ENCODE data around the gene ZNF22.

ZNF22 gene

DNA sequence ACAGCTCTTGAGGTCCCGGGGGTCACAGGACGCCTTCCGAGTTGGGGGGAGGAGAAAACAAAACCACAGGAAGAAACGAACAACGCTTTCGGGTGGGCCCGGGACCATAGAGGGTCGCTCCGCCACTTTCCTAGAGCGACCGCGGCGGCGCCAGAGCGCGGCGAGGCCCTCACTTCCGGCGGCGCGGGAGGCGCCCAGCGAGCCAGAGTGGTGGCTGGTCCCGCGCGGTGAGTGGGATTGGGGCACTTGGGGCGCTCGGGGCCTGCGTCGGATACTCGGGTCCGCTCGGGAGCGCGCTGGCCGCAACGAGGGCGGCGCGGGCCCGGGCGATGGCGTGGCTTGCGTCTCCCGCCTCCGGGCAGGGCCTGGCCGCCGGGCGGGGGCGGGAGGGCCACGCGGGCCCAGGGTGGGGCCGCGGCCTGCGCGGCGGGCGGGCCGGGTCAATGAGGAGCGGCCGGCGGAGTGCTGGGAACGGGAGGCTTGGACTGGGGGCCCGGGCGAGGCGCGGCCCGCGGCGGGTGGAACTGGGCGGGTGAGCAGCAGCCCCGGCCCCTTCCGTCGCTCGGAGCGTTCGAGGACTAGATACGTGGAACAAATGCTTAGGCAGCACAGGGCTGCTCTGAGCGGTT, at the start of gene ZNF22:
TSS of gene ZNF22 (plus strand) at position 172 of the 629 bp plus-strand sequence. CDS start 2,446 bp downstream, outside the sequence.
- peak; percentile 64 to 67 for DNase-seq (ENCODE audit: low read depth in 2 of 2)

DNA sequence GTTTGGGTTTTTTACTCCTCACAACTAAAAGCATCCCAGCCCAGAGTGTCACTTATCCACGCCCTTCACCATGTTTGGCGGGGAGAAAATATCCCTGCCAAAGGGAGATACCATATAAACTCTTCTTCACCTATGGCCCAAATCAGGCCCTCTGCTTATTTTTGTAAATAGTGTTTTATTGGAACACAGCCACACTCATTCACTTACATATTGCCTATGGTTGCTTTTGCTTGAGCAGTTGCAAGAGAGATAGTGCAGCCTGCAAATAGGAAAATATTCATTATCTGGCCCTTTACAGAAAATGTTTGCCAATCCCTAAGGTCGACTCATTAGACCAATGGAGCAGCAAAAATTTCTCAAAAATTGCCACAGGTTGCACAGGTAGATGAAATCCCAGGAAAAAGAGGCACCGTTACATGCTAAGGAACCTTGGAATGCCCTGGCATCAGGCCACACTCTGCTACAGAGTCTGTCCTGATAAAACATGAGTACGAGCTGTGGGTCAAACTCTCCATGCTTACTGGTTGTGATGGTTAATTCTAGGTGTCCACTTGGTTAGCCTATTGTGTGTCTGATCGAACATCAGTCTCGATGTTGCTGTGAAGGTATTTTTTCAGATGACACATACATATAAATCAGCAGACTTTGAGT, 49.0 kb upstream of the ZNF22 start:
- no peak for DNase-seq (ENCODE audit: low read depth in 2 of 2)

DNA sequence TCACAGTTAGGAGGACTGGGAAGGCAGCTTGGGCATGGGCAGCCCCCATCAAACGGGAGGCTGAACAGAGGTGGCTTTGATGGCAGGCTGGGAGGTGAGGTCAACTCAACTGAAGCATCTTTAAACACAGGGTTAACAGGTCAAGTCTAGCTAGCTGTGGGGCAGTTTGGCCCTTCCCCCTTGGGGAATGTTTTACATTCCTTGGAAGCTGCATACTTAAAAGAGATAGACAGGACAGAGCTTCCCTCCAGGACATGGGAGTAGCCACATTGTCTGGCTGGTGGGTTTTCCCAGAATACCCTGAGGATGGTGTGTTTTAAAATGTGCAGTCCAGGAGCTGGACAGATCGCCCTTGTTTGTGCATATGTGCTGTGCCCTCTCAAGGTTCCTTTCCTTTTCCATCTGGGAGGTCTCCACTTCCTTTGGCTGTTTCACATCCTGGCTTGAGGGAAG, 47.9 kb upstream of the ZNF22 start:
- no peak for DNase-seq (ENCODE audit: low read depth in 2 of 2)

DNA sequence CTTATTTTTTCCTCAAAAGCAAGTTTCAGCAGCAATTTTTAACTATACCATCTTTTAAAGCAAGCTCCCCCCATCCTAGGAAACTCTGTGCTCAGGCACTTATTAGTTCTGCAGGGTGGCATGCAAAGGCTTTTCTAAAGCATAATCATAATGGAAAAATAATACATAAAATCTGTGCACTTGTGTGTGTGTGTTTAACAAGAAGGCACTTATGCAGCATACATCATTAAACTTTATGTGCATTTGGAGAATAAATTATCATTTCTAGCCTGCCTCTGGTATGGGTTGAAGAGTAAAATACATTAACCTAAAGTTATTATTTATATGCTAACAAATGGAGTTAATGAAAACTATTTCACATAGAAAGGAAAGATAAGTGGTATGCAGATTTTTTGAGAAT, 46.7 kb upstream of the ZNF22 start:
- DNase-seq (ENCODE audit: low read depth in 2 of 2): no peak

DNA sequence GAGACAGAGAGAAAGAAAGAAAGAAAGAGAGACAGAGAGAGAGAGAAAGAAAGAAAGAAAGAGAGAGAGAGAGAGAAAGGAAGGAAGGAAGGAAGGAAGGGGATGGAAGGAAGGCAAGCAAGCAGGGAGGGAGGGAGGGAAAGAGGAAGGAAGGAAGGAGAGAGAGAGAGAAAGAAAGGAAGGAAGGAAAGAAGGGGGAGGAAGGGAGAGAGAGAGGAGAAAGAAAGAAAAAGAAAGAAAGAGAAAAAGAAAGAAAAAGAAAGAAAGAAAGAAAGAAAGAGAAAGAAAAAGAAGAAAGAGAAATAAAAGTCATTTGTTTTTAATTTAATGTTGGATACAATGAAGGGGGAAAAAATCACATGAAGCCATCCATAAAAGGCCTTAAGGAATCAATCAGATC, 45.8 kb upstream of the ZNF22 start:
- no peak for DNase-seq (ENCODE audit: low read depth in 2 of 2)

DNA sequence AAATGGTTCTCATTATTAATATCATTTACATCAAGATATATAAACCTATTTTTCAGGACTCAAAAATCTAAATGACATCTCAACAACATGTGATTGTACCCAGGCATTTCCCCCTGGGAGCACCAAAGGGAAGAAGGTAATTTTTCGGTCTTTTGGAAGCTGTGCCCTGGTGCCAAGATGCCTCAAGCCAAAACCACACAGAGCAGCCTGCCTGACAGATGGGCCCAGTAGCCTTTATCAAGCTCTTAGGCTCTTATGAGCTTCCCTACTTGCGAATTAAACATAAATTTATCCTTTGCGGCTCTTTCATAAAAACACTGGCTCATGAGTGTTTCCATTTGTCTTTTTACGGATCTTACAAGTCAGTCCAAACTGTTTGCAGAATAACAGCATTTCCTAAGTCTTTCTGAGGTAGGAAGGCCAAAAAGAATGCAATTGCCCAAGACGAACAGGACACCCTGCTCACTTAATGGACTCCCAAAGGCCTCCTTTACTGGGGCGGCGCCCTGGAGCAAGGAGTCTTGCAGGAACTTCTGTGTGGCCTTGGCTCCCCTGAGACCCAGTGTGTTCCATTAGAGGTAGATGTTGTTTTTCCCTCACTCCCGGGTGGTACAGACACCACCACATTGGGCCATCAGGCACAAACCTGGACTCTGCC, 45.2 kb upstream of the ZNF22 start:
- DNase-seq (ENCODE audit: low read depth in 2 of 2): no peak

DNA sequence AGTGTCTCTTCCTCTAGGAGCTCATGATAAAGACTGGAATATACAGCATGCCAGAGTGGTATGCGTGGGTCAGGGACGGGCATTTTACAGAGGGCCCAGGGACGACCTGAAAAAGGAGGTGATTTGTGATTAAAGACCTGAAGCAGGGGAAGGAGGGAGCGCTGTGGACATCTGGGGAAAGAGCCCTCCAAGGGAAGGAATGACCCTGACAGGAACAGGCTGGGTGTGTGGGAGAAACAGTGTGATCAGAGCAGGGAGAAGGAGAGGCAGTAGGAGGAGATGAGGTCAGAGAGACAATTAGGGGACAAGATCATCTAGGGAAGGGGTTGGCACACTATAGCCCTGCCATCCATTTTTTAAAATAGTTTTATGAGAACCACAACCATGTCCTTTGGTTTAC, 44.5 kb upstream of the ZNF22 start:
- DNase-seq (ENCODE audit: low read depth in 2 of 2): no peak

DNA sequence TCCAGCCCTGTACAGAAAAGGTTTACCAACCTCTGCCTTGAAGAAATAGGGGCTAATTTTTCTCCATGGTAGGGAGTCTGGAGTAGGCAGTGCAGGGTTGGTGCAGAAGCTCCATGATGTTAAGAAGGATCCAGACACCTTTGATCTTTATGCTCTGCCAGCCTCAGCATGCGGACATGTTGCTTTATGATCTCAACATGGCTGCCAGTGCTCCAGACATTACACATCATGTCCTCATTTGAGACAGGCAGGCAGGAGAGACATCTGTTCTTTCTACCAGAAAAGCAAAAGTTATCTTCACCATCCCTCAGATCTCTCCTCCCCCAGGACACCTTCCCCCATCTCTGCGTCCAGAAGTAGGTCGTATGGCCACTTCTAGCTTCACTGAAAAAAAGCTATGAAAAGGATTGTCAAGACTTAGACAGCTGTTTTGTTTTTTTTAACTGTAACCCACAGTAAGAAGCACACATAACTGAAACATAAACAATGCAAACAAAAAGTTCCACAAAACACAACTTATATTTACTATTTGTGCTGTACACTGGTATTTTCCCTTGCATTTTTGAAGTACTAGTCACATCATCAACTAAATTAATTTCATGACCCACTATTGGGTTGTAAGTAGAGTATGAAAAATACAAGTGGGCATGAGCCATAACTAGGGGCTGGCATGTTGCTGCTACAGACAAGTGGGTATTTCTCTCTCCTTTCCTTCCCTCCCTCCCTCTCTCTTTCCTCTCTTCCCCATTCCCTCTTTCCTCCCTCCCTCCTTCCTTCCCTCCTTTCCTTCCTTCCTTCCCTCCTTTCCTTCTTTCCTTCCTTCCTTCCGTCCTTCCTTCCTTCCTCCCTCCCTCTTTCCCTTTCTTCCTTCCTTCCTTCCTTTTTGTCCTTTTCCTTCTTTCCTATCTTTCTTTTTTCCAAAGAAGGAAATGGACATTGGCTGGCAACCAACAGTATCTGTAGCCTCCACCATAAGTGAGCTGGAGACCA, 43.7 kb upstream of the ZNF22 start:
- DNase-seq (ENCODE audit: low read depth in 2 of 2): no peak

DNA sequence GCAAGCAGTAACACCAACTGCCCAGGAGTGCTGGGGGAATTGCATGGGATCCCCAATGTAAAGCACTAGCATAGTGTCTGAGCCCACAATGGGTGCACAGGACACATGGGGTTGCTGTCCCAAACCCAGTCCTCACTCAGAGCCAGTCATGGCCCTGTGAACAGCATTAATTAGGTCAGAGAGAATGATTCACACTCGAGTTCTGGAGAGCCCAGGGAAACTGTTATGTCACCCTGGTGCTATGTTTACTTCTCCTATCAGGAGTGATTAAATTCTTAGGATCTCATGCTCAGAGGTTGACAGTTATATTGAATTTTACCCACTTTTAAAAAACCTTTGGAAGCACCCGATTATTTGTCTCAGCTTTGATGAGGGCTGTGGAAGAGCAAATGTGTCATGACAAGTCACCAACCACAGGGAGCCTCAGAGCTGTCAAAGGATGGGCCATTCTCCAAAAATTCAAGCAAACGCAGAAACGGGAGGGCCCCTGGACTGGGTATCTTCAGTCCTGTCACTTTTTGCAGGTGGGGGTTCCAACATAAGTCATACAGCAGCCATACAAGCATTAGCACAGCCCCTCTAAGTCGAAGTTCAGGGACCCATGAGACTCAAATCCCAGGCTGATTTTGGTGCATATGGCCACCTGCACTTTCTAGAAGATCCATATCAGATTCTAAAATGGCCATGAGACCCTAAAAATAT, 42.4 kb upstream of the ZNF22 start:
- no peak for DNase-seq (ENCODE audit: low read depth in 2 of 2)

DNA sequence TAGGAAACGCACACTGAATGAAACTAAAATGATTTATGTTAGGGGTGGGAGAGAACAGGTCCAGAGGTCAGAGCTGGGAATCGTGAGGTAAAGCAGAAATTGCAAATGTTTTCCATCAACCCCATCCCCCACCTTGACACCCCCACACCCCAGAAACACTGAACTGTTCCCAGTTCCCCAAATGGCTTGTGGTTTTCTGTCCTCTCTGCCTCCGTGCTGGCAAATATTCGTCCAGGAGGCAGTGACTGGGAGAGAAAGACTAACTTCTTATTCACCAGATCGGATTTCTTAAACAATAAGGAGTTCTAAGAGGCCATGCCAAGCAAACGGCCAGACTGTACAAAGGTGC, 41.9 kb upstream of the ZNF22 start:
- no peak for DNase-seq (ENCODE audit: low read depth in 2 of 2)

DNA sequence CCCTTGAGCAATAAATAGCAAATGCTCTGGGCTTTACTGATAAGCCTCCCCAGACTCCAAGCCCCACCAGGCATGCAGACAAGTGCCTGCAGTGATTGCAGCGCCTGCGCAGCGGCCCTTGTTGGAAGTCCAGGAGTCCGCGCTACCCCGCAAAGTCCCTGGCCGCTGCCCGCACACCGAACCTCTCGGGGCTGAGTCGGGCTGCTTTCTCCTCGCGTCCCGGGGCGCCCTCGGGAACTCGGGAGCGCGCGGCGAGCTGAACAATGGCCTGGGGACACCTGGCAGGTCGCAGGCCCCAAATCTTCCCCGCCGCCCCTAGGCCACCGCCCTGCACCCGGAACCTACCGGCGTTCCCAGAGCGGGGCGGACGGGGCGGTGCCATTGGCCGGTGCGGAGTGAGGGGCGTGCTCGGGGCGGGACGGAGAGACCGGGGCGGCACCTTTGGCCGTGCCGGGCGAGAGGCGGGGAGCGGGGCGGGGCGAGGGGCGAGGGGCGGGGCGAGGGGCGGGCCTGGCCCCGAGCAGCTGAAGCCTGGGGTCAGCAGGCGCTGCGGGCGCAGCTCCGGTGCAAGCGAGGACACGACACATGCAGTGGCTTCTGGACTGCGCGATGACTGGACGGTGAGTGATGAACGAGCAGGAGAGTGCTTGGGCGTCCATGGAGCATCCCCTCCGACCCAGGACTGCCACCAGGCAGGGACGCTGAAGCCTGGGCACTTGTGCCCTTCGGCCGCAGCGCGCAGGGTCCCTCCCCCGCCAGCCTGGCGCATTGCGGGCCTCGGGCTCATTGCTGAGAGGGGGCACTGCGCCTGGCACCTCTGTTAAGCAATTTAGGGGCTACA, 41.3 kb upstream of the ZNF22 start, which contains the start of gene RASSF4:
TSS of gene RASSF4 (plus strand) at position 556 of the 841 bp plus-strand sequence. CDS start 10,401 bp downstream, outside the sequence.
- peak; percentile 88 to 89 for DNase-seq (ENCODE audit: low read depth in 2 of 2)

DNA sequence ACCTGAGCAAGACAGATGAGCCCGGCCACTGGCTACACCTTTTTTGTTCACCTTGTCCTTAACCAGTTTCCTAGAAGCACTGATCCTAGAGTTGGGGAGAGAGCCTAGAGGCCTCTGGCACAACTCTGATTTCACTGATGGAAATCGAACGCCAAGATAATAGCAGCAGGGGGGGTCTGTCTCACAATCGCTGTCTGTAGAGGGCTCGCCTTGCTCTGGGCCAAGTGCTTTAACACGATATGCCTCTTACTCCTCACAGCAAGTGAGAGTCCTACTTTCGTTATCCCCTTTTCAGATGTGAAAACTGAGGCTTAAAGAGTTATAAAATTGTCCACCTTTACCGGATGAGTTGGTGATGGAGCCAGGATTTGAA, 40.6 kb upstream of the ZNF22 start:
- DNase-seq (ENCODE audit: low read depth in 2 of 2): no peak

DNA sequence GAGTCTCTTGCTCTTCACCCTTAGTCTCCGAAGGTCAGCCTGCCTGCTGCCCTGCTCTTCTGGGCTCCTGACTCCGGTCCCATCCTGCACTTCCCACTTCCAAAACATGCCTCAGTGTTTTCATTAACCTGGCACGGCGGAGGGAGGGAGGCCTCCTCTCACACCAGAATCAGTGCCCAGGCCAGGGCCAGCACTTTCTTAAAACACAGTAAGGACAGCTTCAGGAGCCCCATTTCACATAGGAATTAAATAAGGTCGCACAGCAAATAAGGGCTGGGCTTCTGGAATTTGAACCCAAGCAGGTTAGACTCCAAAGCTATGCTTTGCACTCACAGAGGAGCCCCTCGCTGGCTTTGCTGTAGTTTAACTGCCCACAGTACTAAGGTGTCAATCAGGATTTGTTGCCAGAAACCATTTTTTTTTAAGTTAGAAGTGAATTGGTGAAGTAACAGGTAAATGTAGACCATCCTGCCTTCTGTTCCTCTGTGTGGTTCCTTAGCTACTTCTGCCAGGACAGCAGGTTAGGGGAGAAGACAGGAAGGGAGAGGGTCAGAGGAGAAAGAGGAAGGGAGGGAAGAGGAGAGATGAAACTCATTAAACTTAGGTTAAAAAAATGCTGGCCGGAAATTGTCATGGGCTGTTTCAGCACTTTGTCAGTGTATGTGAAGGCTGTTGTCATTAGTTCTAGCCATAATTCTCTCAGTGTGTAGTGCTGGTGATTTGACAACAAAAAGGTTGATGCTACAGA, 40.1 kb upstream of the ZNF22 start:
- no peak for DNase-seq (ENCODE audit: low read depth in 2 of 2)

DNA sequence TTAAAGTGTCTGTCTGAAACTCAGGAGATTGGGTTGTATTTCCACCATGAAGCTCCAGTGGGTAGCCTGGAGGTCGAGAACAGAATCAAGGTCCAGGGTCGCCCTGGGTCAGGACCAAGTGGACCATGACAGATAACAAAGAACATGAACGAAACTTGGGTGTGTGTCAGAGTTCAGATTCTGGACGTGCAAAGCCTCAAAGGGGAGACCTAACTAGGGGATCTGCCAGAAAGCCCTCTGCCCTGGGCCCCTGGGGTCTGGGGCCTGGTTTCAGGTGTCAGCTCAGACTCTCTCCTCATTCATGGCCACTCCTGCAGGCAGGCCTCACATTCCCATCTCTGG, 39.5 kb upstream of the ZNF22 start:
- no peak for DNase-seq (ENCODE audit: low read depth in 2 of 2)

DNA sequence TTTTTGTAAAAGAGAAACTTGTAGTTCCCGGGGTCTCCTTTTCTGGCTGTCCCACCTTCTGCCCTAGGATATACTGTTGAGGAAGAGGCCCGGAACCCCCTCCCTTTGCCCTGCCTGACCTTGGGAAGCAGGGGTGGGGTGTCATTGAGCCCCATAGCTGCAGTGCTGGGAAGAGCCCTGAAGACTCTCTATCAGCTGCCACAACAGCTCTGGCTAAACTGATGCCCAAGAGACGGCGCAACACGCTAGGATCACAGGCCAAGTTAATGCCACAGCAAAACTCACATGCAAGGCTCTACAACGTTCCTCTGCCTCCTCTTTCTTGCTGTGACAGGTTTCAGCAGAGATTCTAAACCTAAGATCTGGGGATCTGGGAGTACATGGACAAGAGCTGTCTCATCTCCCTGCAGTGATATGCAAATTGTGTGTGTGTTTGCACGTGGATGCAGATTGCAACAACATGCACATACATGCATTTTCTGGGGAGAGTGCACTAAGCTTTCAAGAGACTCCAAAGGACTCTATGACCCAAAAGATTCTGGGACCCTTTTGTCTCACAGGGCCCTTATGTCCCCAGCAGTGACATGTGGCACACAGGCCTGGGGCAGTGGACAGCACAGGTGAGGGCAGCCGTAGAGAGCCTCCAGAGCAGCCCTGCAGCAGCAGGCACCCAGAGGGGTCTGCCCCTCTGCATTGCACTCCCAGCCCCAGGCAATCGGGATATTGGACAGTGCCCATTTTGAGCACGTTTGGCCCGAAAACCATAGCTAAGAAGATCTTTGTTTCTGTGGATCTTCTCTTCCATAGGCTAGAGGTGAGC, 38.6 kb upstream of the ZNF22 start:
- no peak for DNase-seq (ENCODE audit: low read depth in 2 of 2)

DNA sequence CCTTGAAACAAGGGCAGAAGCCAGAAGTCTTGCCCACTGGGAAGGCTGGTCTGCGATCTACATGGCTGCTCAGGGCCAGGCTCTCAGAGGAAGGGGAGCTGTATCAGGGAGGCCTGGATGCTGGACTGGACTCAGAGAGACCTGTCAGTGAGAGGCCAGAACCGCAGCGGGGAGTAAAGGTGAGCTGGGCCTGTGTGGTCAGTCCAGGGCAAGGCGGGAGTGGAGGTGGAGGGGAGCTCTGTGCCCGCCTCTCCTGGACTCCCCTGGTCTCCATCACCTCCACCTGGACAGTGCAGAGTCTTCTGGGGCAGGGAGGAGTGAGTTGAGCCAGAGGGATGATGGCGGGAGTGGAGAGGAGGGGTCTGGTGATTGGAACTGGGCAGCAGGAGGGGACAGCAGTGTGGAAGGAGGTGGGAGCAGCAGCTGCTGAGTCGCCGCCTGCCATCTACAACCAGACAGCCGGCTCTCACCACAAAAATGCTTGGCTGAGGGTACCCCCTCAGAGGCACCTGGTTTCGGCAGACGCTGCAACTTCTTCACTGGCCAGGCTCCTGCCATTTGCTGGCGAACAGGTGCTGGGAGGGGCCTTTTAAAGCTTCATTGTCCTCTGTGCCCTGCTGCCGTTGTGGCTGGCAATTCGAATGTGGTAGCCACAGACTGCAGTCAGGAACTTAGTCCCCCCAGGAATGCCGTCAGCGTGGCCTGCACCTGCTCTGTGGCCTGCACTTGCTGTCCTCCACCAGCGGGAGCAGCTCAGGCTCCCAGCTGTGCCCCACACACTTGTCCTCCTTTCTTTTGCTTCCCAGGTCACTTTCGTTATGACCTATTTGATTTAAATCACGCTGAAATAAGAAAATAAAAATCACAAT, 37.6 kb upstream of the ZNF22 start:
- DNase-seq (ENCODE audit: low read depth in 2 of 2): no peak

DNA sequence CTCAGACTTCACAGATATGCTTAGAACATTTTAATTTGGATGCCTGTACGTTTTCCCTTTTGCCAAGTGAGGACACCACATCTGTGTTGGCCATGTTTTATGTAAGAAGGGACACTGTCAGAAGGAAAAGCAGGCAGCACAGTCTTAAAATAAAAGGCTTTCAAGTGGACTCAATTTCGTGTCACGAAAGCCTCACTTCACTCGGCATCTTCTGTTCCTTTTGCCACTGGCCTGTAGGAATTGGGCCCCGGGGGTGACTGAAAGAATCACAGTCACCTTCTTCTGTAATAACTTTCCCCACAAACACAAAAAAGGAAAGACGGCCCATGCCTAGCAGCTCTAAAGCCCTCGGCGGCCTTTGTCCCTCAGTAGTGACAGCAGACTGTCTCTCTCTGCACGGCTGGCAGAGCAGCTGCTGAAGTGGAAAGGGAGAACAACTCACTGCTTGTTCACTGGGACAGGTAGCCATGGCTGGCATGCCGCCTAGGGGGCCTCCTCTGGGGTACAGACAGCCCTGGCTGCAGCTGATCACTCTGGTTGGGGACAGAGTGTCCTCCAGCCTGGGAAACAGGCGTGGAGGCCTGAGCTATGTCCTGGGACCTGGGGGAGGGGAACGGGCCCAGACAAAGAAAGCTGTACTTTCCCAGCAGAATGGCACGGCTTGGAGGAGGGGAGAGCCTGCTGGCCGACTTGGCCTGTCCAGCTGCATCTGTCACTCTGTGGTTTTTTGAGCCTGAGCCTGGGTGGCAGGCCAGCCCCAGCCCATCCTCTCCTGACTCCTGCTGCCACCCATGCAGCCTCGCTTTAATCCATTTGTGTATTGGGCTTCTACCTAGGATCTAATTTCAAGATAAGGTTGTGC, 36.7 kb upstream of the ZNF22 start:
- DNase-seq (ENCODE audit: low read depth in 2 of 2): no peak
